HG02763 (cell line): ENCODE measurements around the gene TTYH3.
A peak's percentile ranks its signal among the peaks of the same experiment; 100 is the strongest.
"Not testable (repeated sequence)": the region's sequence is repeated elsewhere in the genome, so short reads cannot be mapped to it uniquely, and the experiment has no call there.

ENCODE experiments used
- ATAC-seq: cut with Tn5 transposase; IDR thresholded peaks from one replicate; pipeline ENCODE4 v1.9.1; 2021; ENCODE audit warnings: mild to moderate bottlenecking, moderate library complexity; ENCODE audit not compliant: unreplicated experiment

TTYH3 gene

DNA sequence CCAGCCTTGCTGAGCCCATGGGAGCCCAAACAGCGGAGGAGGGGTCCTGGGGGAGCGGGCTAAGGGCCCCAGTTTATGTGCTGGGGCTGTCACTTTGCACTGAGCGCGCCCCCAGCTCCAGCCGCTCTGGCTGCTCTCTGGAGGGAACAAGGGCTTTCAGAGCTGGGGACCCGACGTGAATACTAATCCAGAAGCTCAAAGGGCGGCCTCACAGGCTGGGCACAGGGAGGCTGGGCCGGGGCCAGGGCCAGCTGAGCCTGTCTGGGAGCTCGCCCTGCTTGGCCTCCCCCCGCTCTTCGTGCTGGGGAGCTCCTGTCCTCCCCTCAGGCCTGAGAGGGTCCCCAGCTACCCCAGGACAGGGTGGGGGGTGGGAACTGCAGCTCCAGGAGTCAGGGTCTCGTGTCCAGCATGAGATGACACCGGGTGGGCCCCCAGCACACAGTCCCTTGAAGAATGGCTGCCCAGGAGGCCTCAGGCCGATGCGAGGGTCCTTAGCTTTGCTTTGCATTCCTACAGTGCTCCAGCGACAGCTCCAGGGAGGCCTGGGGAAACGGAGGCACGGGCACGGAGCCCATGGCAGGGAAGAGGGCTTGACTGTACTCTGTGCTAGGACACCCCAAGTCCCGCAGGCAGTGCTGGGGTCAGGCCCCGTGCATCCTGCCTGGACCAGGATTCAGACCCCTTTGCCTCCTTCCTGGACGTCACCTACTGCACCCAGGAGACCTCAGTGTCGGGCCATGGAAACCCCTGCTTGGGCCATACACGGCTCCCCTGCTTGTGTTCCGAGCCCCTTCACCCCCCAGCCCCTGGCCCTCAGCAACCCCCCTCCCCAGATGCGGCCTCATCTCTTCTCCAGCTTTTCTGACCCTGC is 50.4 kb downstream of the TTYH3 start:
- ATAC-seq, result no peak

DNA sequence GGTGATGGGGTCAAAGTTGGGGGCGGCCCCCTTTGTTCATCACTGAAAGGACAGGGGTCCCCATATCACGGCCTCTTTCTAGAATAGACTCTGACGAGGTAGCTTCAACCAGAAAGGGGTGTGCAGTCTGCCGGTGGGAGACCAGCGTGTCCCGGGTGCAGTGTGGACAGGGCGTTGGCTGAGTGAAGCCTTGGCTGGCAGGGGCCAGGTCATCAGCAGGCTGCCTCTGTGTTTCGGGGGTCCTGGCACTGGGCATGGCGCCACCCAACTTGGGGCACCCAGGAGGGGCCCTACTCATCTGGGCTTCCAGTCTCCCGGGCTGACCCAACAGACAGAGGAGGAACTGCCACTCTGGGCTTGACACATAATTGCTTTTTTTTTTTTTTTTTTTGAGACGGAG is 52.7 kb downstream of the TTYH3 start:
- no peak for ATAC-seq

- no peak for ATAC-seq
Observed at GRCh38 chr7:2686101-2686500, 54.3 kb downstream of the TTYH3 start.

- ATAC-seq, result no peak
Observed at GRCh38 chr7:2687338-2687869, 55.6 kb downstream of the TTYH3 start.

DNA sequence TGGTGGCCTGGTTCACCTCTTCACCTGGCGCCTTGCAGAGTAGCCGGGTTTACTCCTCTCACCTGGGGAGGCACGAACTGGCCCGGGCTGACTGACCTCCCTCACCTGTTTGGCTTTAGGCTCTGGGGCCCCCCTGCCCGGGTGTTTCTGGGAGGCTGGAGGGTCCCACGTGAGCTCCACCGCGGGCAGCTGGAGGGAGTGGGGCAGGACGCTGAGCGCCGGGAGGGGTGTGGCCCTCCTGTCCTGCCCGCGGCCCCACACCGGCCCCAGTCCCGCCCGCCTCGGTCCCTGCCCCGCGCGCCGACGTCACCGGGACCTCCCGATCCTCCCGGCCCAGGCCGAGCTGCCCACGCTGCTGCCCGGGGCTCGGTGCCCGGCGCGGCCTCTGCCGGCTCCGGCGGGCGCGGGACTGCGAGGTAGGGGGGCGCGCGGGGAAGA is 56.1 kb downstream of the TTYH3 start, which contains the start of gene AMZ1:
AMZ1 (plus strand) TSS at position 322 of the 438 bp plus-strand sequence. CDS start 12,250 bp downstream, outside the sequence.
- ATAC-seq, result no peak

DNA sequence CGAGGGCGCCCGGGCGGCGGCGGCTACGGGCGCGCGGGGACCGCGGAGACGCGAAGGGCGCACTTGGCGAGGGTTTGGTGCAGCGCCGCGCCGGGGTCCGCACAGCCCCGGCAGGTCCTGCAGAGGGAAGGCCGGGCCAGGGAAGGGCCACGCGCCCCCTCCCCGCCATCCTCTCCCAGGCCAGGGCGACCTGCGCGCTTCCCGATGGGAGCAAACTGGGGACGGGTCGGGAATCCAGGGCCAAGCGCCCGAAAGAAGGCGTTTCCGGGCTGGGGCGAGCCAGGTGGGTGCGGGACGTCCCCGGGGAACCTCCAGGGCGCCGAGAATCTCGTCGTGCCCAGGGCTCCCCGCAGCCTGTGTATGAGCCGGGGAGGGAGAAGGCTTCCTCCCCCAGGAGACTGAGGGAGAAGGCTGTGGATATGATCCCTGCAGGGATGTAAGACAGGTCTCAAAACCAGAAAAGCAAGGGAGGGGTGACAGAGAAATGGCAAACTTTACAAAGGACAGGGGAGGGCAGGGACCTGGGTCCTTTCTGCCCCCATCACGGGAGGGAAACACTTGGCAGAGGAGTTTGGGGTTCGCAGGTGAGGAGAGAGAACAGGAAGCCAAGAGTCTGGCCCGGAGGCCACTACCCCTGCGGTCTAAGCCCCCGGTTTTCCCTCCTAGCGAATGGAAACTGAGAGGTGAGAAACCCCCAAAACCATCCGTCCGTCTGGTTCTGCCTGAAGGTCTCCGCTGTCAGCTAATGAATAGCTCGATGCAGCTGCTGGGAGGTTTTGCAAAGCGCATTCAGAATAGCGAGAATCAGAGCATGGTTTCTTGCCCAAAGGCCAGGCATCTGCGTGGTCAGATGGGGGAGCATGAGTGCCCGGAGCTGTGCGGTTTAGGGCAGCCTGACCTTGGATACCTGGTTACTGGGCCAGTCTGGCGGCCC is 56.9 kb downstream of the TTYH3 start:
- peak; percentile 67 for ATAC-seq

DNA sequence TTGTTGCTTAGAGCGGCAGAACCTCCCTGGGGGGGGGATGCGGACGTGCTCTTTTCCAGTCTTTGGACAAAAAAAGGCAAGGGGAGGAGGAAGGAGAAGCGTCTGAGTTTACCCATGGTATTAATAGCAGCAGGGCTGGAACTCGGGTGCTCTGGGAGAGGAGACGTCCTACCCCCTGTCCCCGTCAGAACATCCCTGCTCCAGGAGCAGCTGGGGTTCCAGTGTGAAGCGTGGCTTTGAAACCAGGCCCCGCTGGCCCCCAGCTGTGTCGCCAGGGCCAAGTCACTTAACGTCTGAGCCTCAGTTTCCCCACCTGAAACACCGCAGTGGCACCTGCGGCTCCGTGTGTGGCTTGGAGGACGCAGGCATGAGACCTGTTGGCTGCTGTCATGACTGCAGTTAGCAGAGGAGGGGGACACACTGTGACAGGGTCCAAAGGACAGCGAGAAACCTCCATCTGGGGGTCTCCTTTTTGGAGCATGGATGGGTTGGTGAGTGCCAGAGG is 57.6 kb downstream of the TTYH3 start:
- ATAC-seq, result no peak

DNA sequence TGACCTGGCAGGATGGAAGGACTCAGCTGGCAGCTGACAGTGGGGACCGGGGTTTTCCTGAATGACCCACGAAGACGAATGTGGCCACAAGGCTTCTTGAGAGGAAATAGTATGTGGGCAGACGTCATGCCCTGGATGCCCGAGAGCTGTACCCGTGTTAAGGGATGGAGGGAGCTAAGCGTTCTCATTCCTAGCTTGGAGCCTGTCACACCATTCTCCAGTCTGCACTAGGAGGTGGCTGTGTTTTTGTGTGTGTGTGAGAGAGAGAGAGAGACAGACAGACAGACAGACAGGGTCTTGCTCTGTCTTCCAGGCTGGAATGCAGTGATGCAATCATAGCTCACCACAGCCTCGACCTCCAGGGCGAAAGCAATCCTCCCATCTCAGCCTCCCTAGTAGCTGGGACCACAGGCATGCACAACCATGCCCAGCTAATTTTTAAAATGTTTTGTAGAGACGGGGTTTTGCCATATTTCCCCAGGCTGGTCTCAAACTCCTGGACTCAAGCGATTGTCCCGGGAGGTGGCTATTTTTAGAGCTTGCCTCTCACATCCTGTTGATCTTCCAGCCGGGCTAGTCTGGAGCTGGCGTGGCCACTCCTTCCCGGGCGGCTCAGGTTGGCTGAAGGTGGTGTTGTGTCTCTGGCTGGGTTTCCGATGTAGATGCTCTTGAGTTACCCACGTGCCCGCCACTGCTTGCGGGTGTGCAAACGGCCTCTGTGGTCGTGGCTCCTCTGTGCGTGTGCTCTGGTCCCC is 58.3 kb downstream of the TTYH3 start:
- ATAC-seq, result no peak

- ATAC-seq, result no peak
Observed at GRCh38 chr7:2691011-2691707, 59.4 kb downstream of the TTYH3 start.

DNA sequence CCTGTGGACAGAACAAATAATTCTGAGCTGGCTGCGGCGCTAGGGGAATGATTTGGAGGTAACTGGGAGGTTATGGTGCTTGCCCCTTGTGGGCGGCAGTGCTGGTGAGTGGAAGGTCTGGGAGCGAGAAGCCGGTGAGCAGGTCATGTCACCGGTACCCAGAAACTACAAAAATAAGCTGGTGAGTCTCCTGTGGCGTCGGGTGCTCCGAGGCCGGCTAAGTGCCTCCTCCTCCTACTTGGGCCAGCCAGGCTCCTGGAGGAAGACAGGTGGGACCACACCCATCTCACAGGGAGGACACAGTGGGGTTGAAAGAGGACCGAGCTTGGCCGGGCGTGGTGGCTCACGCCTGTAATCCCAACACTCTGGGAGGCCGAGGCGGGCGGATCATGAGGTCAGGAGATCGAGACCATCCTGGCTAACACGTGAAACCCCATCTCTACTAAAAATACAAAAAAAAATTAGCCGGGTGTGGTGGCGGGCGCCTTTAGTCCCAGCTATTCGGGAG is 60.2 kb downstream of the TTYH3 start:
- ATAC-seq, result not testable (repeated sequence)

DNA sequence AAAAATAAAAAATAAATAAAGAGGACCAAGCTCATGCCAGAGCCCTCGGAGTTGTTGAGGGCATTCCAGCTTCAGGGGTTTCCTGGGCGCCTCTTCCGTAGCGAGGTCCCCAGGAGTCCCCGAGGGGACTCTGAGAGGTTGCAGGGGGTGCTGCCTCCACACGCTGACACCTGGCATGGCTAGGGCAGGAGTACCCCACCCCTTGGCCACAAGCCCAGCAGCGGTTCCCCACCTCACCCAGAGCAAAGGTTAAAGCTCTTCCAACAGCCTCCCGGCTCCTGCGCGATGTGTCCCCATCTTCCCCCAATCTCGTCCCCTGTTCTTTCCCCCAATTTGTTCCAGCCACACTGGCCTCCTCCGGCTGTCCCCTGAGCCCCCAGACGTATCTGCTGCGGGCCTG is 60.8 kb downstream of the TTYH3 start:
- ATAC-seq, result no peak

- not testable (repeated sequence) for ATAC-seq
Observed at GRCh38 chr7:2693420-2694121, 61.8 kb downstream of the TTYH3 start.

DNA sequence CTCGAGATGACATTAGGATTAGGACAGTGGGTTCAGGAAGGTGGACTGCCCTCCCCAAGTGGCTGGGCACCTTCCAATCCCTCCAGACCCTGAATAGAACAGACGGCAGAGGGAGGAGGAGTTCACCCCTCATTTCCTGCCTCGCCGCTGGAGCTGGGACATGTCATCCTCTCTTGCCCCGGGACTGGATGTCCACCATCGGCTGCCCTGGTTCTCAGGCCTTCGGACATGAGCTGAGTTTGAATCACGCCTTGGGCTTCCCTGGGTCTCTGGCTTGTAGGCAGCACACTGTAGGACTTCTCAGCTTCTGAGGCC is 62.3 kb downstream of the TTYH3 start:
- ATAC-seq, result not testable (repeated sequence)

DNA sequence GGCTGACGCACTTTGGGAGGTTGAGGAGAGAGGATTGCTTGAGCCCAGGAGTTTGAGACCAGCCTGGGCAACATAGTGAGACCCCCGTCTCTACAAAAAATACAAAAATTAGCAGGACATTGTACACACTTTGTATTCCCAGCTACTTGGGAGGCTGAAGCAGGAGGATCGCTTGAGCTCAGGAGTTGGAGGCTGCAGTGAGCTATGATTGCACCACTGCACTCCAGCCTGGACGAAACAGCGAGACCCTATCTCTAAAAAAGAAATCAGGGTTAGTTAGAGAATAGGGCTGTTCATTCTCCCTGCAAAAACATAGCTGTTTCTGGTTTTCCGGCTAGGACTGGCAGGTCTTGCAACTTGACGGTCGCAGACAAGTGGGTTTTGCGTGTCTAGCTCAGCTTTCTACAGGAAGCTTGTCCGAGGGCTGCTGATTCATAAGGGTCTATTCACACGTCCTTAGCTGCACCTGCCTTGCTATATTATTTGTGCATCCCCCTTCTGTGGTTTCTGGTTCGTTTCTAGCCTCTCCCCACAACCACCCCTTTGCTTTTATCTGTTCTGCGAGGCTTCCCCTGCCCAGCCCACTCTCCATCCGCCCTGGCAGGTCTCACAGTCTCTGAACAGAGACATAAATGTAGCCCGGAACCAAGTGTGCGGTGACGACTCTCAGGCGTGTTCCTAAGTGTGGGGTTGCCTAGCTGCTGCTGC is 66.9 kb downstream of the TTYH3 start:
- peak; percentile 88 for ATAC-seq

DNA sequence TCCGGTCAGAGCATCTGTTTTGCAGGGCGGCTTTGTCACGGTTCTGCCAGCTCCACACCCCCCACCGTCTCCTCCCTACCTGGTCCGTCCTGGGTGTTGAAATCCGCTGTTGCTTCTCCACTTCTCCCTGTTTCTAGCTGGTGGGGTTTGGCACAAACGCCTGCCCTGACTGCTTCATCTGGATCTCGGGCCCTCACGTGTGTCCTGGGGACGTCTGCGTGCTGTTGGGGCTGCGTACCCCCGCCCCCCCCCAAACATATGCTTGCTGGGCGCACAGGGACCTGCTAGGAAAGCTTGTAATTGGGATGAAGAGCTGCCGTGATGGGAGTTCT is 67.5 kb downstream of the TTYH3 start:
- no peak for ATAC-seq

GRCh38 chr7:2700141-2700850 is 68.5 kb downstream of the TTYH3 start:
- ATAC-seq, result no peak

DNA sequence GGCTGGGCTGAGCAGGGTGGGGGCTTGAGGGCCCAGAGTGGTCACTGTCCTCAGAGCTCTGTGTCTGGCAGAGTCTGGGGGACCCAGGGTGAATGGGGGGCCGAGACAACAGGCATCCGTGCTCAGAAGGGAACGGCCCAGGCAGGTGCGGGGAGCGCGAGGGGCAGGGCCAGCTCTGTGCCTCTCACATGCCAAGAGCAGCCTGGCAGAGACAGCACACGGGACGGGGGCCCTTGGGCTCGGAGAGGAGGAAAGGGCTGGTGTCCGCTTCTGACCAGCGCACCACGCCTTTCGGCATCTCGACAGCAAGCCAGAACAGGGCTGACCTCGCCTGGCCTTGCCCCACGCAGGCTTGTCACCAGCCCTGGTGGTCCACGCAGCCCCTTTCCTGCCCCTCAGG is 69.6 kb downstream of the TTYH3 start:
- ATAC-seq, result no peak
